GM19239 (cell line): Measurements from ENCODE around the gene GJC3.

Experiments used
- DNase-seq: peaks from one replicate; pipeline ENCODE4 v3.0.0; 2011; ENCODE audit warnings: low spot score; ENCODE audit not compliant: insufficient read length
- FAIRE-seq: peaks from 2 replicates; lab custom pipeline; 2011; peaks lifted over from hg19 to GRCh38; lab: Jason Lieb, UNC

Gene GJC3

GRCh38 chr7:99876933-99877332 lies 52.5 kb downstream of the GJC3 start, which contains the start of gene OR2AE1:
OR2AE1 (minus strand) TSS chr7:99877033; CDS start chr7:99877033, 0 bp downstream.
- FAIRE-seq (no peak), DNase-seq (no peak)

GRCh38 chr7:99876491-99876890 lies 52.9 kb downstream of the GJC3 start:
- FAIRE-seq (no peak), DNase-seq (no peak)
